DOHH2 (cell line): ENCODE measurements around the gene CBLB.

Experiments
- H3F3A ChIP-seq: fragments of 200-600 bp; sonication (generic), shearing (Covaris generic); 2 replicates; pipeline ENCODE4 v1.6.0; 2016; ENCODE audit warnings: antibody characterized with exemption, mild to moderate bottlenecking; ENCODE audit not compliant: control insufficient read depth, insufficient read depth
- H3K27ac ChIP-seq: fragments of 200-600 bp; sonication (generic); 2 replicates; pipeline ENCODE4 v1.5.1; 2014; ENCODE audit warnings: low read depth, mild to moderate bottlenecking, low read length, moderate library complexity
- H3K27me3 ChIP-seq: fragments of 200-600 bp; sonication (generic); 2 replicates; pipeline ENCODE4 v1.6.1; 2014; ENCODE audit warnings: mild to moderate bottlenecking, low read length, mixed read lengths; ENCODE audit not compliant: control insufficient read depth
- H3K36me3 ChIP-seq: fragments of 200-600 bp; sonication (generic); 2 replicates; pipeline ENCODE4 v1.6.1; 2014; ENCODE audit warnings: mild to moderate bottlenecking, low read length, moderate library complexity, mixed read lengths; ENCODE audit not compliant: control insufficient read depth
- H3K4me1 ChIP-seq: fragments of 200-600 bp; sonication (generic); 2 replicates; pipeline ENCODE4 v1.6.1; 2014; ENCODE audit warnings: mild to moderate bottlenecking, low read length, mixed read lengths; ENCODE audit not compliant: control insufficient read depth
- H3K4me2 ChIP-seq: fragments of 200-600 bp; sonication (generic); 2 replicates; pipeline ENCODE4 v1.6.0; 2014; ENCODE audit warnings: mild to moderate bottlenecking, low read length, moderate library complexity
- H3K4me3 ChIP-seq: fragments of 200-600 bp; sonication (generic); 2 replicates; pipeline ENCODE4 v1.5.1; 2014; ENCODE audit warnings: mild to moderate bottlenecking, low read length, mixed read lengths
- H3K79me2 ChIP-seq: fragments of 200-600 bp; sonication (generic); 2 replicates; pipeline ENCODE4 v1.6.1; 2014; ENCODE audit warnings: mild to moderate bottlenecking, low read length, mixed read lengths; ENCODE audit not compliant: control insufficient read depth
- H3K9me2 ChIP-seq: fragments of 200-600 bp; sonication (generic); replicated peaks from 2 replicates; pipeline ENCODE4 v1.6.1; 2014; ENCODE audit warnings: mild to moderate bottlenecking, low read length, mixed read lengths; ENCODE audit not compliant: control insufficient read depth
- H3K9me3 ChIP-seq: fragments of 200-600 bp; sonication (generic); 2 replicates; pipeline ENCODE4 v1.6.1; 2014; ENCODE audit warnings: antibody characterized with exemption, low read length, mixed read lengths; ENCODE audit not compliant: control insufficient read depth, insufficient read depth
- H4K20me1 ChIP-seq: fragments of 200-600 bp; sonication (generic); 2 replicates; pipeline ENCODE4 v1.6.0; 2014; ENCODE audit warnings: low read depth, mild to moderate bottlenecking, antibody characterized with exemption, low read length, moderate library complexity; ENCODE audit not compliant: control insufficient read depth, insufficient read depth
- CTCF ChIP-seq: fragments of 200-600 bp; sonication (generic); IDR thresholded peaks from one replicate; pipeline ENCODE4 v1.5.1; 2014; ENCODE audit warnings: antibody characterized with exemption, mild to moderate bottlenecking, low read depth, low read length; ENCODE audit not compliant: poor library complexity, severe bottlenecking
- EZH2phosphoT487 ChIP-seq: fragments of 200-600 bp; sonication (generic); IDR thresholded peaks from 2 replicates; pipeline ENCODE4 v1.6.1; 2017; ENCODE audit warnings: borderline replicate concordance, mild to moderate bottlenecking, antibody characterized with exemption, low read length, moderate library complexity, mixed read lengths

Gene CBLB

GRCh38 chr3:105883798-105884377 is 15.1 kb upstream of the CBLB start:
- TF ChIP-seq CTCF = no peak
- TF ChIP-seq EZH2phosphoT487 = no peak
- Histone ChIP-seq H3K27ac (no peak overlapping the region), H3K4me1 (peaks cover 18% of the 10 kb centered on the region), H3K79me2 (no peaks in the 10 kb centered on the region), H4K20me1 (no peaks in the 10 kb centered on the region), H3K4me2 (no peak overlapping the region), H3F3A (no peaks in the 10 kb centered on the region), H3K27me3 (no peaks in the 10 kb centered on the region), H3K9me3 (no peaks in the 10 kb centered on the region), H3K4me3 (no peak overlapping the region), H3K9me2 (no peaks in the 10 kb centered on the region), H3K36me3 (no peaks in the 10 kb centered on the region)

DNA sequence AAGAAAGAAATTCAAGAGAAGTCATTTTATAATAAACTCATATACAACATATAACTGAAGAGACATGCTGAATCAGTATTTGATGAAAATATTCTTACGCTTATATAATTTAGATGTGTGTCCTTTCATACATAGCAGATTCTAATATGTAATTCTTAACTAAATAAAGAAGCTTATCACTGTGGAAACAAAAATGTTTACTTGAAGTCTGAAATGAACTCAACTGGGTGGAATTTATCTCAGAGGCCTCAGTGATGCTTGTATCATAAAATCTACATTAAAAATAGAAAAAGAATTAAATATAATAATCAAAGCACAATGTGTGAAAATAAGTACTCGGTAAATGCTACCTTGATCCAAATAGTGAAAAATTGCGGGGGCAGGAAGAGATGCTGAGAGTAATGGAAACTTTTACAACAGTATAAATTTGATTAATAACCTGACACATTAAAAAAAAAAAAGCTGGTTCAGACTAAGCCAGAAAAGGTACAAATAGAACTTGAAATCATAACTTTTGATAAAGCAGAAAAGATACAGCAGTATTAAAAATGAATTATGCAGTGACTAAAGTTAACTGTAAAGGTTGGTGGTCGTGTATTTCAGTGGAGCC is 12.0 kb upstream of the CBLB start:
- Histone ChIP-seq H3K4me3 (no peak overlapping the region), H3K4me1 (peaks cover 33% of the 10 kb centered on the region), H3K79me2 (no peaks in the 10 kb centered on the region), H3F3A (no peaks in the 10 kb centered on the region), H3K27ac (no peak overlapping the region), H3K36me3 (no peaks in the 10 kb centered on the region), H3K4me2 (no peak overlapping the region), H3K27me3 (no peaks in the 10 kb centered on the region), H4K20me1 (no peaks in the 10 kb centered on the region), H3K9me2 (no peaks in the 10 kb centered on the region), H3K9me3 (no peaks in the 10 kb centered on the region)
- TF ChIP-seq CTCF = no peak
- no peak for TF ChIP-seq EZH2phosphoT487

DNA sequence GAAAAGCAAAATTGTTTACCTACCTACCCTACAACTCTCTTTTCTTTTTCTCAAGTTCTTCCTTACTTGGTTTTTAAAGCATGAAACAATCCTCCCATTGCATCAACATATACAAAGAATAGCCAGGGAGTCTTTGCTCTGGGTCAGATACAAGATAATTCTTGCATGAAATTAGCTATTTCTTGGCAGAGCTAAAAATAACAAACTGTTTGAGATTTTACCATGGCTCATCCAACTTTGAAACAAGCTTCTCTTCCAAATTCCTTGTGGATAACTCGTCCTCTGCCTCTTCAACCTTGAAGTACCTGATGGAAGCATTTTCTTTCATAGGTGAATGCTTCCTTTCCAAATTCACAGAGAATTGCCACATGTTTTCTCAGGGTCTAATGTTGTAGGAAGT is 9.2 kb upstream of the CBLB start:
- Histone ChIP-seq H3K79me2 (no peaks in the 10 kb centered on the region), H3K4me3 (no peak overlapping the region), H3F3A (no peaks in the 10 kb centered on the region), H3K9me3 (no peaks in the 10 kb centered on the region), H3K36me3 (no peaks in the 10 kb centered on the region), H3K27ac (no peak overlapping the region), H3K4me1 (peaks cover 29% of the 10 kb centered on the region), H3K9me2 (no peaks in the 10 kb centered on the region), H3K27me3 (no peaks in the 10 kb centered on the region), H3K4me2 (no peak overlapping the region), H4K20me1 (no peaks in the 10 kb centered on the region)
- no peak for TF ChIP-seq CTCF
- TF ChIP-seq EZH2phosphoT487 = no peak
